Neural progenitor cell (in vitro differentiated cells): ENCODE results near the gene PHF12.

Source experiments
- EZH2 ChIP-seq: fragments of 200-600 bp; sonication (generic); IDR thresholded peaks from 2 replicates; pipeline ENCODE4 v1.6.1; 2017; ENCODE audit warnings: antibody characterized with exemption, mild to moderate bottlenecking, moderate library complexity
- EZH2phosphoT487 ChIP-seq: fragments of 200-600 bp; sonication (generic); IDR thresholded peaks from 2 replicates; pipeline ENCODE4 v1.6.1; 2017; ENCODE audit warnings: antibody characterized with exemption
- TF ChIP-seq, protein P1 (sequence below): fragments of 200-600 bp; sonication (generic); IDR thresholded peaks from 2 replicates; pipeline ENCODE4 v1.5.1; 2017; ENCODE audit warnings: antibody characterized with exemption, mild to moderate bottlenecking

DNA sequence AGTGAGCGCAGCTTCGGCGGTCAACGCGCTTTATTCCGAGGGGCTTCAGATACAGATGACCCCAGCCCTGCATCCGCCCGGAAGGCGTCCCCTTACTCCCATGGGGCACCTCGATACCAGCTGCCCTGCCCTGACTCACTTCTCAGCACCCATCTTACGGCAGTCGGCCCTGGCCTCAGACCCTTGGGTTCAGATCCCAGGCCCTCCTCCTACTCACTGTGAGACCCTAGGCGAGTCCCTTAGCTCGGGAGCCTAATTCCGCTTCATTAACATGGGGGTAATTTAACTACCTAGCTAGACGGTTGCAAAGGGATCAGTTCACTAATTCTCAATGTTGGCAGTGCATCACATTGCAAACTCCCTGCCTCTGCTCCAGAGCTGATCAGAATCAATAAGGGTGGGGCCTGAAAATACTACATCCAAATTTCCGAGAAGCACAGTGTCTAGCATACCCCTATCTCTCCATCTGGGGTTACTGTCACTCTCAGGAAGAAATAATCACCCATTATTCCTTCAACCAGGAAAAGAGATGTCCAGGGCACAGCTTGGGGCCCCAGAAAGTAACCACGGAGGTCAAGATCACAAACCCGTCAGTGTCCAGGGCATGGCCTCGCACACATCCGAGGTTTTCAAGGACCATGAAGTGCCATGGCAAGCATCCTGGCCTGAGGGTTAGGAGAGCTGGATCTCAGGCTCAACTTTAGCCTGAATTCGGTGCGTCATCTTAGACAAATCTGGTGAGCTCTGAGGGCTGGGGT lies 53.4 kb downstream of the PHF12 start:
- TF ChIP-seq, protein P1, sequence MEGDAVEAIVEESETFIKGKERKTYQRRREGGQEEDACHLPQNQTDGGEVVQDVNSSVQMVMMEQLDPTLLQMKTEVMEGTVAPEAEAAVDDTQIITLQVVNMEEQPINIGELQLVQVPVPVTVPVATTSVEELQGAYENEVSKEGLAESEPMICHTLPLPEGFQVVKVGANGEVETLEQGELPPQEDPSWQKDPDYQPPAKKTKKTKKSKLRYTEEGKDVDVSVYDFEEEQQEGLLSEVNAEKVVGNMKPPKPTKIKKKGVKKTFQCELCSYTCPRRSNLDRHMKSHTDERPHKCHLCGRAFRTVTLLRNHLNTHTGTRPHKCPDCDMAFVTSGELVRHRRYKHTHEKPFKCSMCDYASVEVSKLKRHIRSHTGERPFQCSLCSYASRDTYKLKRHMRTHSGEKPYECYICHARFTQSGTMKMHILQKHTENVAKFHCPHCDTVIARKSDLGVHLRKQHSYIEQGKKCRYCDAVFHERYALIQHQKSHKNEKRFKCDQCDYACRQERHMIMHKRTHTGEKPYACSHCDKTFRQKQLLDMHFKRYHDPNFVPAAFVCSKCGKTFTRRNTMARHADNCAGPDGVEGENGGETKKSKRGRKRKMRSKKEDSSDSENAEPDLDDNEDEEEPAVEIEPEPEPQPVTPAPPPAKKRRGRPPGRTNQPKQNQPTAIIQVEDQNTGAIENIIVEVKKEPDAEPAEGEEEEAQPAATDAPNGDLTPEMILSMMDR, result no peak
- TF ChIP-seq EZH2 (no peak), EZH2phosphoT487 (no peak)
